Colon (tissue), 2 donors: ENCODE data around the gene HOOK2.

Experiments used
- FAIRE-seq: peaks from 2 replicates; lab custom pipeline; 2012; peaks lifted over from hg19 to GRCh38; lab: Jason Lieb, UNC
- donor health status: control.
- donor health status: control.

HOOK2 gene

DNA sequence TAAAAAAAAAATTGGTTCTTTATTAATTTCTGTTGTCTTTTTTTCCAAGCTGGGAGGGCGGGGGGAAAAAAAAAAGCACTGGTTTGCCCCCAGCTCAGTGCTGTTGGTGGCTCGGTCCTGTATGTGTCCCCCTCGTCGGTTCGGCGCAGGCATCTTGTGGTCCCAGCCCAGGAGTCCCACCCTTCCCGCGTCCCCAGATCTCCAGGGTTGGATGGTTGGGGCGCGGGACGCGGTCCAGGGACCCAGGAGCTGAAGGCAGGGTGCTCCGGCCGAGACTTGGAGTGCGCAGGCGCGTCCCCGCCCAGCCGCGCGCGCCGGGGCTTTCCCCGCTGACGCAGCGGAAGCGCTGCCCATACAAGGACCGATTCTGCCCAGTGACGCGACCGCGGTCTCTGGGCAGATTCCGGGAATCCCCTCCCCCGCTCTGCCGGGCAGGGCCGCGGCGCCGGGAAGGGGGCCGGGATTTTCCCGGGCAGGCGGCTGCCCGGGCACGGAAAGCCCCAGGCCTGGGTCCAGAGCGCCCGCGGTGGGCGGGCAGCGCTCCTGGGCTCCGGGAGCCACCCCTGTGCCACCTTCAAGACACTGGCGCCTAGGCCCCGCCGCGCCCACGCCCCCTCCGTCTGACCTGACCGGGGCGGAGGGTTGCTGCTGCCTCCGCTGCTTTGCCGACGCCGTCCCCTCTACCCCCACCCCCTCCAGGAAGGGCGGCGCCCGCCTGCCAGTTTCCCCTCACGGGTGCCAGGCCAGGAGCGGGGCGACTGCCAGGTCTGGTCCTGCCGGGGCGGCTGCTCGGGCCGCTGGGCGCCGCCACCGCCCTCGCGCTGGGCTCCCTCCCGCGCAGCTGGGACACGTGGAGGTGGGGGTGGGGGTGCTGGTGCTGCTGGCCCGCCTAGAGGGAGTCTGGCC is 18.2 kb upstream of the HOOK2 start:
- FAIRE-seq: no peak

DNA sequence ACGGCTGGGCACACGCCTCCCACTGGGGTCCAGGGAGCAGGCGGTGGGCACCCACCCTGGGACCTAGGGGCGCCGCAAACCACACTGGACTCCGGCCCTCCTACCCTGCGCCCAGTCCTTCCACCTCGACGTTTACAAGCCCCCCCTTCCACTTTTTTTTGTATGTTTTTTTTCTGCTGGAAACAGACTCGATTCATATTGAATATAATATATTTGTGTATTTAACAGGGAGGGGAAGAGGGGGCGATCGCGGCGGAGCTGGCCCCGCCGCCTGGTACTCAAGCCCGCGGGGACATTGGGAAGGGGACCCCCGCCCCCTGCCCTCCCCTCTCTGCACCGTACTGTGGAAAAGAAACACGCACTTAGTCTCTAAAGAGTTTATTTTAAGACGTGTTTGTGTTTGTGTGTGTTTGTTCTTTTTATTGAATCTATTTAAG is 17.5 kb upstream of the HOOK2 start:
- FAIRE-seq: no peak

GRCh38 chr19:12792051-12792852 is 16.9 kb upstream of the HOOK2 start:
- FAIRE-seq: no peak

- FAIRE-seq: no peak
These were observed 16.1 kb upstream of the HOOK2 start, which contains the start of gene JUNB for GRCh38 chr19:12791345-12792050. JUNB (plus strand) TSS chr19:12791486; CDS start chr19:12791772, 286 bp downstream.

DNA sequence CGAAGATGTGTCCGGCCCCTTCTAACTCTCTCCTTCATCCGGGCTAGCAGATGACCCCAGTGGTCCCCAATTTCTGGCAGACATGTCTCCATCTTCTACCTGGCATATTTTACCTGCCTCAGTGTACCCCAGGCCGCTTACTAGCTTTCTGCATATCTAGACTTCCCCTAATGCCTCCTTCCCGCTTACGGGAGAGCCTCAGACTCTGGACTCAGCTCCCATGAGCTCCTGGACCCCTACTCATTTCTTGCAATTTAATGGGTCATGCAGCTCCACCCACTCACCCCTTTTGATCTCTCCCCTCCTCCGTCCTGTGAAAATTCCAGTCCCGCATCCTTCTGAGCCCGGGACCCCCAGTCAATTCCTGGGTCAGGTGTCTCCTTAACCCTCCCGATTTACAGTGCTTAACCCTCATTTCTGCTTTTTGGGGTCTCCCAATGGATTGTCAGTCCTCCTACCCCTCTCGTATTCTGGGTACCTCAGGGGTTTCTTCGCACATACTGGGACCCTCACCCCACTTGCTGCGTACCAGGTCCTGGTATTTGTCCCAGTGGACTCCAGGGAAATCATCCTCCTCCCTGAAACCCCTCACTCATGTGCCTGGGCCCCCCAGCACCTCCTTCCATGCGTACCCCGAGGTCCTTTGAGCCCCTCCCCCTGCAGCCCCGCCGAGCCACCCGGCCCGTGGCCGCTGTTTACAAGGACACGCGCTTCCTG is 15.4 kb upstream of the HOOK2 start:
- FAIRE-seq: no peak

DNA sequence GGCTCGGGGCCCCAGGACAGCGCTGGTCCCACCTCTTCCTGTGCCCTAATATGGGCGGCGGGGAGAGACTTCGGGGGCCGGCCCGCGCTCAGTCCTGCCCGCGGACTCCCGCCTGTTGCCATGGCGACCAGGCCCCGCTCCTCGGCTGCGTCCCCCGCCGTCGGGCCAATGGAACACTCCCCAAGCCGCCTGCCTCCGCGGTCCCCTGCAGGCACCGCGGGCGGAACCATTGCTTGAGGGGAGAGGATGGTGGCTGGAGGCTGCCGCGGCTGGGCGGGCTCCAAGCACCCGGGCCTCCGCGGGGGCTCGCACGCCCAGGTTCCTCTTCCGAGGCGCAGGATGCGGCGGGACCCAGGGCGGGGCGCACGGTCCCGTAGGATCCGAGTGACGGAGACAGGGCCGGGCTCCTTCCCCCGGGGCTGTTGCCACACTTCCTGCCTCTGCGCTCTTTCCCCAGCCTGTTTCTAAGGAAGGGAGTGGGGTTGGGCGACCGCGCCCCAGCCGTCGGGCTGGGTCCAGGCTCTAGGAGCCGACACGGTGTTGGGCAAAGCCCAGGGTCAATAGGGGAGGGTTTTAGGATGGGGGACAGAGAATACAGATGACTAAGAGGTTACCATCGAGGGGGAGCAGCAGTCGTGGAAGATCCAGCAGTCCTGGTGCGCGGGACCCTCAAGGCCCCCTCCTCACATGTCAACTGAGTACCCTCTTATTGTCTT is 14.7 kb upstream of the HOOK2 start:
- no peak for FAIRE-seq

DNA sequence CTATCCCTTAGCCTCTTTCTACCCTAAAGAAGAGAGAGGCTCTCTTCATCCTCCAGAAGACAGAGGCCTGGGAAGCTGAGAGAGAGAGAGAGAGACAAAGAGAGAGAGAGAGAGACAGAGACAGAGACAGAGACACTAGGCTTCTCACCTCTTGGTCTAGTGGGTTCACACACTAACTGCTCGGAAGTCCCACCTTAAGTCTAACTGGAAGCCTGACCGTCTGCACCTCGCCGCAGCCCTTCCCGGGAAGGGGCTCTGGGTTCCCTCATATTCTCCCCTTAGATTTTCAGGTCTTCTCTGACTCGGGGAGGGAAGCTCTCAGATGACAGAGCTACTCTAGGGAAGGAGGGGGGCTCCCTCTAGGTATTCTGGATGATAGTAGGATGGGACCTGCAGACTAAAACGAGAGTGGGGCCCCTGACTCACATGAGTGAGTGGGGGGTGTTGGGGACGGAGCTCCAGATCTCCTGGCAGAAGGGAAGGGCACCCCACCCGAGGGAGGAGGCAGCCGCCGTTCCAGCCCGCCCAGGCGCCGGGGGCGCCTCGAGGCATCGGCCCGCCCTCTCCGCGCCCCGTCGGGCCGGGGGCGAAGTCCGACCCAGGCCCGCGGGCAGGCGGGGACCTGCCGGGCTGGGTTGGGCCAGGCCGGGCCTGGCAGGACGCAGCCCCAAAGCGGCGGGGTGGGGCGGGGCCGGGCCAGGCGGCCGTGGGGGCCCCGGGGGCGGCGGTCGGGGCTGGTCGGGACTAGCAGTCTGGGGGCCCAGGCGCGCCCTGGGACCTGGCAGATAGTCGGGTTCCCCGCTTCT is 13.9 kb upstream of the HOOK2 start:
- no peak for FAIRE-seq

DNA sequence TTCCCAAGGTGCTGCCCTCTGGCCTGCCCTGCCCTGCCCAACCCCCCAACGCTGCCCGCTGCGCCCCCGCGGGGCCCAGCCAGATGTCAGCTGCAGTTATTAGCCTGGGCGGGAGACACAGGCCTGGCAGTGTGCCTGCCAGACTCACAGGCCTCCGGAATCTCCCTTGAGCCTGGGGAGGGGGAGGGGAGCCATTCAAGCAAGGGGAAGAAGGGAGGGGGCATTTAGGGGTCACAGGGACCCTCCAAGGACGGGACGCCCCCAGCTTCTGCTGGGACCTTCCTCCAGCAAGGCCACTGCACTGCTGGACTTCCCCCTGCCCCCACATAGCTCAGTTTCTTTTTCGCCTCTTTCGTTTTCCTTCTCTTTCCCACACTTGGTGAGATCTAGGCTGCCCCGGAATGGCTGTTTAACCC is 13.3 kb upstream of the HOOK2 start:
- no peak for FAIRE-seq

DNA sequence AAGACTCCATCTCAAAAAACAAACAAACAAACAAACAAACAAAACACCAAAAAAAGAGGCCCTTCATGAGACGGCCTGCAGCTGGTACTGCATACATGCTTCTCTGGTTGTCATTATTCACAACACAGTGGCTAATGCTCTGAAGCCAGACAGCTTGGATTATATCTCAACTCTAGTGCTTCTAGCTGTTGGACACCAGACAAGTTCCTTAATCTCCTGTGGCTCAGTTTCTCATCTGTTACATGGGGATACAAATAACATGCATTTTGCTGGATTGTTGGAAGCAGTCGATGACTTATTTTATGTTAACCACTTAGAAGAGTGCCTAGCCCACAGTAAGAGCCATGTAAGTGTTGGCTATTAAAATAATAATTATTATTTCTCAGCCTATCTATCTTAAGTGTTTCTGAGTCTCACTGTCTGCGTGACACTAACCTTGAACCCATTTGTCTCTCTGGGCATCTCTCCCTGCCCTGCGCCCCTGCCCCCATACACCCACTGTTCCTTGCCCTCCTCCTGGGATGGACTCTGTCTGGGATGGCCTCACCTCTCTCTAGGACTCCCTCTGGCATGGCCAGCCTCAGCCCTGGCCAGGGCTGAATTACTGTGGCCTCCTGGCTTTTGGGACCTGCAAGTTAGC is 12.8 kb upstream of the HOOK2 start:
- FAIRE-seq: no peak

GRCh38 chr19:12787458-12787857 is 12.1 kb upstream of the HOOK2 start:
- no peak for FAIRE-seq

GRCh38 chr19:12786952-12787351 is 11.6 kb upstream of the HOOK2 start:
- FAIRE-seq: no peak

GRCh38 chr19:12786141-12786870 is 11.0 kb upstream of the HOOK2 start:
- FAIRE-seq: no peak

DNA sequence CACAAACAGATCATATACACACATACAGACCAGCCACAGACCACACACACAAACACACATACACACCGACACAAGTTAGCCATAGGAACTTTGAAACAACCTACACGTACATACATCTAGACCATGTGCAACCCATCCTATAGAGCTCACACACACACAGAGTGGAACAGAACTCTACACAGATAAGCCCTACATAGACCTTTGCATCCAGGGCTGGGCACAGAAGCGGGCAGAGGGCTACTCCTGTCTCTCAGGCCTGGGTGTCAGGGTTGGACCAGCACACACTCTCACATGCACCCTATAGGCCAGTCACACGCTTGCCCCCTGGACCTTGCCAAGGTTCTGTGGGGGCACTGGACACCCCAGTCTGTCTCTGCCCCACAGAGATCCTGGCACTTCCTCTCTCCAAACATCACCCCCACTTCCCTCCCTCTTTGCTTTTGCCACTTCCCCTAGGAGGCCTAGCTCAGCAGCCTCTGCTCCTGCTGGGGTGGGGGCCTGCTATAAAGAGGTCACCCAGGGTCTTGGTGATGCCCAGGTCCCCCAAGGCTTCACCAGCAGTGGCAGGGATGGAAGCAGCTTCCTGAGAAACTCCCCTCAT is 10.2 kb upstream of the HOOK2 start:
- FAIRE-seq: no peak

DNA sequence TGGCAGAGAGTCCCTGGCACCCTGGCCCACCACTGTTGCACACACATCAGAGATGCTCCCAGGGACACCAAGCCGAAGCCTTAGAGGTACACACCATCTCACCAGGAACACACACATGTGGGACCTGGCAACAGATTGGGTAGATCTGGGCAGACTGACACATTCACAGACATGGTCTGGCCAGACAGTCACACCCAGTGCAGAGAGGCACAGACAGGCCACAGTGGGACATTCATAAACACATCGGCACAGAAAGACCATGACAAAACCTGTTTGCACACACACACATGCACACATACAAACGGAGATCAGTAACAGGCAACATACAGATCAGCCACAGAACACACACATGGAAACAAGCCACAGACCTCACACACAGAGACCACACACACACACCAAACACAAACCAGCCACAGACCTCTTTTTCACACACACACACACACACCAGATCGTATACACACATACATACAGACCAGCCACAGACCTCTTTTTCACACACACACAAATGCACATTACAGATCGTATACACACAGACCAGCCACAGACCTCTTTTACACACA is 9.6 kb upstream of the HOOK2 start:
- no peak for FAIRE-seq

DNA sequence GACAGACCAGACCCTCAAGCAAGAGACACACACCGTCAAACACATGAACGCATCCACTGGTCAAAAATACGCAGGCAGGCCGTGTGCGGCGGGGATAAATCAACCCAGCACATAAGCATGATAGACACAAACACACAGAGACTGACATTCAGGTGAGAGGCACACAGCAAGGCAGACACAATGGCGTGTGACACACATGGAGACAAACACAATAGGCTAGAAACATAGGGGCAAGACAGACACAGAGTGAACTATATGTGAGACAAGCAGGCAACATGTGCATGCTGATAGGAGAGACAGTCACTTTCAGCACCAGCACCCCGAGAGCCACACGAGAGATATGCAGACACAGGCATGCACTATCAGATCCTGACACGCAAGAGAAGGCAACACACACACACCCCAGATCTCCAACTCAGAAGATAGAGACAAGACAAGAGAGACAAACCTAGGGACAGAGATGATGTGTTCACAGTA is 9.1 kb upstream of the HOOK2 start:
- no peak for FAIRE-seq

- no peak for FAIRE-seq
These were observed 8.6 kb upstream of the HOOK2 start for GRCh38 chr19:12783849-12784393.

GRCh38 chr19:12783291-12783848 is 8.0 kb upstream of the HOOK2 start:
- no peak for FAIRE-seq
